MM.1S (cell line): ENCODE data around the gene HGFAC.

Experiments used
- DNase-seq: peaks from one replicate; pipeline ENCODE4 v3.0.0-alpha.2; 2015
- H2AFZ ChIP-seq: fragments of 300-600 bp; sonication (generic); 2 replicates; pipeline ENCODE4 v1.6.0; 2016; ENCODE audit warnings: antibody characterized with exemption, low read length
- H3F3A ChIP-seq: fragments of 300-600 bp; sonication (generic); 2 replicates; pipeline ENCODE4 v1.6.1; 2016; ENCODE audit warnings: mild to moderate bottlenecking, antibody characterized with exemption, low read length, moderate library complexity, mixed read lengths; ENCODE audit not compliant: insufficient read depth
- H3K27ac ChIP-seq: fragments of 300-600 bp; sonication (generic); 2 replicates; pipeline ENCODE4 v1.5.1; 2016; ENCODE audit warnings: mild to moderate bottlenecking, low read length
- H3K27me3 ChIP-seq: fragments of 300-600 bp; sonication (generic); replicated peaks from 2 replicates; pipeline ENCODE4 v1.6.0; 2016; ENCODE audit warnings: low read length; ENCODE audit not compliant: insufficient read depth
- H3K36me3 ChIP-seq: fragments of 300-600 bp; sonication (generic); replicated peaks from 2 replicates; pipeline ENCODE4 v1.6.1; 2016; ENCODE audit warnings: mild to moderate bottlenecking, low read length, mixed read lengths; ENCODE audit not compliant: insufficient read depth
- H3K4me1 ChIP-seq: fragments of 300-600 bp; sonication (generic); 2 replicates; pipeline ENCODE4 v1.6.1; 2016; ENCODE audit warnings: low read length, mixed read lengths
- H3K4me2 ChIP-seq: fragments of 300-600 bp; sonication (generic); 2 replicates; pipeline ENCODE4 v1.6.0; 2016; ENCODE audit warnings: low read depth, low read length
- H3K4me3 ChIP-seq: fragments of 300-600 bp; sonication (generic); 2 replicates; pipeline ENCODE4 v1.5.1; 2016; ENCODE audit warnings: low read length, mixed read lengths
- H3K79me2 ChIP-seq: fragments of 300-600 bp; sonication (generic); 2 replicates; pipeline ENCODE4 v1.6.1; 2016; ENCODE audit warnings: mixed run types, low read length, mixed read lengths
- H3K9ac ChIP-seq: fragments of 300-600 bp; sonication (generic); 2 replicates; pipeline ENCODE4 v1.6.1; 2016; ENCODE audit warnings: low read length, mixed read lengths
- H3K9me2 ChIP-seq: fragments of 300-600 bp; sonication (generic); replicated peaks from 2 replicates; pipeline ENCODE4 v1.6.1; 2016; ENCODE audit warnings: mild to moderate bottlenecking, low read length, mixed read lengths; ENCODE audit not compliant: insufficient read depth
- H3K9me3 ChIP-seq: fragments of 300-600 bp; sonication (generic); replicated peaks from 2 replicates; pipeline ENCODE4 v1.6.1; 2016; ENCODE audit warnings: mild to moderate bottlenecking, low read length, mixed read lengths; ENCODE audit not compliant: insufficient read depth
- H4K20me1 ChIP-seq: fragments of 300-600 bp; sonication (generic); 2 replicates; pipeline ENCODE4 v1.6.1; 2016; ENCODE audit warnings: mild to moderate bottlenecking, low read length, moderate library complexity, mixed read lengths; ENCODE audit not compliant: insufficient read depth
- EZH2 ChIP-seq: fragments of 300-600 bp; sonication (generic); optimal IDR thresholded peaks from 2 replicates; pipeline ENCODE3; 2017; ENCODE audit warnings: low read depth, mild to moderate bottlenecking, antibody characterized with exemption, low read length, mixed read lengths
- EZH2phosphoT487 ChIP-seq: fragments of 300-600 bp; sonication (generic); IDR thresholded peaks from 2 replicates; pipeline ENCODE4 v1.6.1; 2018; ENCODE audit warnings: antibody characterized with exemption, low read length
- TF ChIP-seq, protein P1 (sequence below): fragments of 300-600 bp; sonication (generic); IDR thresholded peaks from 2 replicates; pipeline ENCODE4 v1.5.1; 2016; ENCODE audit warnings: antibody characterized with exemption, low read length, mixed read lengths

Gene HGFAC

DNA sequence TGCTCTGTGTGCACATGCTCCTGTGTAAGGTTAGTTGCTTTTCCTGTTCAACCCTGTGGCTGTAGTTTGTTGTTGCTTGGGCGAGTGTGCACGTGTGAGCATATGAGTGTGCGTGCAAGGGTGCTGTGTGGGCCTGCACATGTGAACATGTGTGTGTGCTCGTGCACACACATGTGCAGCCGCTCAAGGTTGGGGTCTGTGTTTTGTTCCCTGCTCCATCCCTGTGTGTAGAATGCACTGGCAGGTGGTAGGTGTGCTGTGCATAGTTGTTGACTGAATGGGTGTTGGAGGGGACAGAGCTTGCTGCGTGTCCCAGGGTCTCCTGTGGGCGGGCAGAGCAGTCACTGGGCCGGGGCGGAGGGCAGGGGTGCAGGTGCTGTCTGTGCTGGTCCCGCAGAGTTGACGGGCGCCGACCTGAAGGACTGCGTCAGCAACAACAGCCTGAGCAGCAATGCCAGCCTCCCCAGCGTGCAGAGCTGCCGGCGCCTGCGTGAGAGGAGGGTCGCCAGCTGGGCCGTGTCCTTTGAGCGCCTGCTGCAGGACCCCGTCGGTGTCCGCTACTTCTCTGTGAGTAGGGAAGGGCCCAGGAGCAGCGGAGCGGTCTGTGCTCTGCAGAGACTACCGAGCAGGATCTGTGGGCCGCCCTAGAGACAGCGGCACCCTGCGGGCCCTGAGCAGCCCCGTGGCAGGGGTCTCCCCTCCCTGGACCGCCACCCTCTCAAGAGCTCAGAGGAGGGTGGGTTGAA, 27.9 kb upstream of the HGFAC start:
- Histone ChIP-seq H3K36me3 (no peaks in the 10 kb centered on the region), H3K79me2 (no peaks in the 10 kb centered on the region), H3K9me3 (no peaks in the 10 kb centered on the region), H4K20me1 (no peaks in the 10 kb centered on the region), H3K4me2 (no peak overlapping the region), H3K4me1 (no peaks in the 10 kb centered on the region), H3K9me2 (no peaks in the 10 kb centered on the region), H3K4me3 (no peak overlapping the region), H3K27ac (no peak overlapping the region), H3K27me3 (no peaks in the 10 kb centered on the region), H3F3A (no peaks in the 10 kb centered on the region), H2AFZ (no peak overlapping the region), H3K9ac (no peak overlapping the region)
- DNase-seq = no peak
- no peak for TF ChIP-seq EZH2
- TF ChIP-seq, protein P1, sequence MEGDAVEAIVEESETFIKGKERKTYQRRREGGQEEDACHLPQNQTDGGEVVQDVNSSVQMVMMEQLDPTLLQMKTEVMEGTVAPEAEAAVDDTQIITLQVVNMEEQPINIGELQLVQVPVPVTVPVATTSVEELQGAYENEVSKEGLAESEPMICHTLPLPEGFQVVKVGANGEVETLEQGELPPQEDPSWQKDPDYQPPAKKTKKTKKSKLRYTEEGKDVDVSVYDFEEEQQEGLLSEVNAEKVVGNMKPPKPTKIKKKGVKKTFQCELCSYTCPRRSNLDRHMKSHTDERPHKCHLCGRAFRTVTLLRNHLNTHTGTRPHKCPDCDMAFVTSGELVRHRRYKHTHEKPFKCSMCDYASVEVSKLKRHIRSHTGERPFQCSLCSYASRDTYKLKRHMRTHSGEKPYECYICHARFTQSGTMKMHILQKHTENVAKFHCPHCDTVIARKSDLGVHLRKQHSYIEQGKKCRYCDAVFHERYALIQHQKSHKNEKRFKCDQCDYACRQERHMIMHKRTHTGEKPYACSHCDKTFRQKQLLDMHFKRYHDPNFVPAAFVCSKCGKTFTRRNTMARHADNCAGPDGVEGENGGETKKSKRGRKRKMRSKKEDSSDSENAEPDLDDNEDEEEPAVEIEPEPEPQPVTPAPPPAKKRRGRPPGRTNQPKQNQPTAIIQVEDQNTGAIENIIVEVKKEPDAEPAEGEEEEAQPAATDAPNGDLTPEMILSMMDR = no peak
- TF ChIP-seq EZH2phosphoT487 = no peak

DNA sequence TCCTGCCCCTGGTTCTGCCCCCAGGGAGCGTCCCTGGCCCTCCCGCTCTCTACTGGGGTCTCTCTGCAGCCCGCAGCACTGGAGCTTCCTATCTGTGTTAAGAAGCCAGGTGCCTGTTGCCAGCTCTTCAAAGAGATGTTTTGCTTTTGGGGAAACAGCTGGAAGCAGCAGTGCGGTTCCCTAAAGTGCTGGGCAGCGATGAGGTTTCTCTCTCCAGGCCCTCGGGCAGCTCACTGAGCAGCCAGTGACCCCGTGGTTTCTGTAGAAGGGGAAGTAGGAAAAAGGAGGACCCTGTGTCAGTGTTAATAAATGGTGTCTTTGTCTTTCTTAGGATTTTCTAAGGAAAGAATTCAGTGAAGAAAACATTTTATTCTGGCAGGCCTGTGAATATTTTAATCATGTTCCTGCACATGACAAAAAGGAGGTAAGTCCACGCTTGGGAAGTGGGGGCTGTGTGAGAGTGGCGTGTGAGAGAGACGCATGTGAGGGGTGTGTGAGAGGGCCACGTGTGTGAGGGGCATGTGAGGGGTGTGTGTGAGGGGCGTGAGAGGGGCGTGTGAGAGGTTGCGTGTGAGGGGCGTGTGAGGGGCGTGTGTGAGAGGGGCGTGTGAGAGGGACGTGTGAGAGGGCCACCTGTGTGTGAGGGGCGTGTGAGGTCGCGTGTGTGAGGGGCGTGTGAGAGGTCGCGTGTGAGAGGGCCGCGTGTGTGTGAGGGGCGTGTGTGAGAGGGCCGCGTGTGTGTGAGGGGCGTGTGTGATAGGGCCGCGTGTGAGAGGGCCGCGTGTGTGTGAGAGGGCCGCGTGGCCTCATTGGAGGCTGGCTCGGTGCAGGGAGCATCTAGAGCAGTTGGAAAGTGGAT, 27.1 kb upstream of the HGFAC start:
- no peaks in the 10 kb centered on the region for H3K27me3 ChIP-seq
- no peak overlapping the region for H3K27ac ChIP-seq
- no peak for DNase-seq
- no peaks in the 10 kb centered on the region for H3F3A ChIP-seq
- no peaks in the 10 kb centered on the region for H3K9me2 ChIP-seq
- H3K4me3 ChIP-seq = no peak overlapping the region
- H3K79me2 ChIP-seq = no peaks in the 10 kb centered on the region
- no peaks in the 10 kb centered on the region for H3K4me1 ChIP-seq
- no peak overlapping the region for H3K9ac ChIP-seq
- no peak overlapping the region for H3K4me2 ChIP-seq
- no peaks in the 10 kb centered on the region for H4K20me1 ChIP-seq
- no peak overlapping the region for H2AFZ ChIP-seq
- H3K9me3 ChIP-seq = no peaks in the 10 kb centered on the region
- no peaks in the 10 kb centered on the region for H3K36me3 ChIP-seq
- TF ChIP-seq, protein P1 = no peak
- TF ChIP-seq EZH2 = no peak
- no peak for TF ChIP-seq EZH2phosphoT487

DNA sequence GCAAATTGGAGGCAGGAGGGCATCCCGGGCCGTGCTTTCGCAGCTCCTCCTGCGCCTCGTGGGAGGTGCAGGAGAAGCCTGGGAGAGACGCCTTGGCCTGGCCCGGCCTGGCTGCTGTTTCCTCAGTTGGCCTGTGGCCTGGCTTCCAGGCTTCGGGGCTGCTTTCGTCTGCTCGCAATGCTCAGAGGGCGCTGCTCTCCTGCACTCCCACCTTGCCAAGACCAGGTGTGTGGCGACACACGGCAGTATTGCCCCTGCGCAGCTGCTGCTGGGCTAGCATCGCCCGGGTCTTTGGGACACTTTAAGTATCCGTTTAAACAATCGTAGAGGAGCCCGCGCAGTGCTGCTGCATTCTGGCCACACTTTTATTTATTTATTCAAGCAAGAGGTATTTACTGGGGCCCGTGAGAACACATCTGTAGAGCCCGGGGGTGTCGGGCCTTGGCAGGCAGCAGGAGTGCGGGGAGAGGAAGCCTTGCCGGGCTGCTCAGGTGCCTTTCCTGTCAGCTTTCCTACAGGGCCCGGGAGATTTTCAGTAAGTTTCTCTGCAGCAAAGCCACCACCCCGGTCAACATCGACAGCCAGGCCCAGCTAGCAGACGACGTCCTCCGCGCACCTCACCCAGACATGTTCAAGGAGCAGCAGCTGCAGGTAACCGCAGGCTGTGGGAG, 26.2 kb upstream of the HGFAC start:
- H3K4me3 ChIP-seq = no peak overlapping the region
- H3K9me2 ChIP-seq = no peaks in the 10 kb centered on the region
- H2AFZ ChIP-seq = no peak overlapping the region
- H3K36me3 ChIP-seq = no peaks in the 10 kb centered on the region
- H3K27me3 ChIP-seq = no peaks in the 10 kb centered on the region
- TF ChIP-seq EZH2 = no peak
- H3K27ac ChIP-seq = no peak overlapping the region
- H4K20me1 ChIP-seq = no peaks in the 10 kb centered on the region
- no peaks in the 10 kb centered on the region for H3K4me1 ChIP-seq
- H3K9ac ChIP-seq = no peak overlapping the region
- H3F3A ChIP-seq = no peaks in the 10 kb centered on the region
- no peaks in the 10 kb centered on the region for H3K79me2 ChIP-seq
- H3K9me3 ChIP-seq = no peaks in the 10 kb centered on the region
- no peak overlapping the region for H3K4me2 ChIP-seq
- DNase-seq = no peak
